ENCODE results near the gene F2R. TPM values are rescaled to one million over a fixed set of nuclear protein-coding genes. Genes with fewer than 3 reads are reported as not detected.

The F2R gene
- polyA plus RNA-seq, 1 experiment: 50.4 TPM

- peaks cover 19% of the 10 kb centered on the region for H3K27me3 ChIP-seq (ENCODE audit: control insufficient read depth, insufficient read depth, low read length)
- no peak for DNase-seq (ENCODE audit: low read depth)
- no peak overlapping the region for H3K4me3 ChIP-seq (ENCODE audit: low read depth, low read length)
- POLR2A ChIA-PET: no interaction called here
- H3K36me3 ChIP-seq (ENCODE audit: control insufficient read depth, insufficient read depth, low read length): no peaks in the 10 kb centered on the region
- no peak for TF ChIP-seq CTCF (IDR thresholded peaks at IDR 0.05; ENCODE audit: insufficient read depth, low read depth, low read length)
- CTCF ChIA-PET: no interaction called here
Observed at GRCh38 chr5:76710991-76711390, 4.9 kb upstream of the F2R start.

GRCh38 chr5:76714751-76715485 lies 1.0 kb upstream of the F2R start:
- POLR2A ChIA-PET: no interaction called here
- TF ChIP-seq CTCF (IDR thresholded peaks at IDR 0.05; ENCODE audit: insufficient read depth, low read depth, low read length): no peak
- H3K36me3 ChIP-seq (ENCODE audit: control insufficient read depth, insufficient read depth, low read length): no peaks in the 10 kb centered on the region
- peak overlapping the region; percentile 93 for H3K4me3 ChIP-seq (ENCODE audit: low read depth, low read length)
- H3K27me3 ChIP-seq (ENCODE audit: control insufficient read depth, insufficient read depth, low read length): peaks cover 9% of the 10 kb centered on the region; the same call in 1 of the 2 replicates
- CTCF ChIA-PET: interaction anchor here (0.7 to 1.8 kb wide), 8 partner anchors 10 to 116 kb away, joined by 3 to 13 read pairs (median 3); no protein-coding TSS in a partner anchor
- no peak for DNase-seq (ENCODE audit: low read depth)

GRCh38 chr5:76715486-76715735 lies 515 bp upstream of the F2R start:
- no peak for TF ChIP-seq CTCF (IDR thresholded peaks at IDR 0.05; ENCODE audit: insufficient read depth, low read depth, low read length)
- ChIA-PET CTCF (interaction anchor here (0.7 to 1.8 kb wide), 8 partner anchors 10 to 116 kb away, joined by 3 to 13 read pairs (median 3); no protein-coding TSS in a partner anchor), POLR2A (no interaction called here)
- DNase-seq (ENCODE audit: low read depth): no peak
- Histone ChIP-seq H3K27me3 (ENCODE audit: control insufficient read depth, insufficient read depth, low read length) (peaks cover 9% of the 10 kb centered on the region; the same call in 1 of the 2 replicates), H3K4me3 (ENCODE audit: low read depth, low read length) (peak overlapping the region; percentile 93), H3K36me3 (ENCODE audit: control insufficient read depth, insufficient read depth, low read length) (no peaks in the 10 kb centered on the region)

GRCh38 chr5:76716456-76717157 lies 681 bp downstream of the F2R start:
- peaks cover 9% of the 10 kb centered on the region; the same call in 1 of the 2 replicates for H3K27me3 ChIP-seq (ENCODE audit: control insufficient read depth, insufficient read depth, low read length)
- CTCF ChIA-PET: interaction anchor here (1.0 to 2.2 kb wide), 3 partner anchors 58 to 117 kb away, joined by 3 to 11 read pairs (median 5); no protein-coding TSS in a partner anchor
- peak overlapping the region; percentile 93 for H3K4me3 ChIP-seq (ENCODE audit: low read depth, low read length)
- POLR2A ChIA-PET: no interaction called here
- DNase-seq (ENCODE audit: low read depth): no peak
- TF ChIP-seq CTCF (IDR thresholded peaks at IDR 0.05; ENCODE audit: insufficient read depth, low read depth, low read length): no peak
- no peaks in the 10 kb centered on the region for H3K36me3 ChIP-seq (ENCODE audit: control insufficient read depth, insufficient read depth, low read length)
